Activated CD4-positive, alpha-beta T cell treated with anti-CD3 and anti-CD28 coated beads, Interleukin-2, amount 50 U/mL, for 16 hours (primary cell): Measurements from ENCODE around the gene HECW1.
"Not testable (repeated sequence)": the region's sequence is repeated elsewhere in the genome, so short reads cannot be mapped to it uniquely, and the experiment has no call there.

Experiments used
- DNase-seq: peaks from one replicate; pipeline ENCODE4 v3.0.0-alpha.2; 2020

The HECW1 gene

GRCh38 chr7:43210539-43210938 lies 98.1 kb downstream of the HECW1 start:
- not testable (repeated sequence) for DNase-seq

- no peak for DNase-seq
These were observed 98.8 kb downstream of the HECW1 start for GRCh38 chr7:43211286-43211685.

GRCh38 chr7:43211693-43212092 lies 99.2 kb downstream of the HECW1 start:
- no peak for DNase-seq

GRCh38 chr7:43212921-43213320 lies 100.5 kb downstream of the HECW1 start:
- DNase-seq: no peak

- DNase-seq: no peak
These were observed 102.6 kb downstream of the HECW1 start for GRCh38 chr7:43215061-43215460.

GRCh38 chr7:43217055-43217454 lies 104.6 kb downstream of the HECW1 start:
- no peak for DNase-seq

GRCh38 chr7:43218901-43219300 lies 106.5 kb downstream of the HECW1 start:
- not testable (repeated sequence) for DNase-seq

- no peak for DNase-seq
These were observed 107.8 kb downstream of the HECW1 start for GRCh38 chr7:43220250-43220649.

GRCh38 chr7:43220742-43221141 lies 108.3 kb downstream of the HECW1 start:
- DNase-seq: no peak

GRCh38 chr7:43229801-43230200 lies 117.4 kb downstream of the HECW1 start:
- DNase-seq: no peak

GRCh38 chr7:43232366-43232765 lies 119.9 kb downstream of the HECW1 start:
- DNase-seq: no peak

- DNase-seq: no peak
These were observed 121.6 kb downstream of the HECW1 start for GRCh38 chr7:43234073-43234472.

- no peak for DNase-seq
These were observed 122.5 kb downstream of the HECW1 start for GRCh38 chr7:43234968-43235367.

- no peak for DNase-seq
These were observed 128.1 kb downstream of the HECW1 start for GRCh38 chr7:43240565-43240964.

GRCh38 chr7:43242628-43243255 lies 130.3 kb downstream of the HECW1 start:
- DNase-seq: no peak

GRCh38 chr7:43244232-43244631 lies 131.8 kb downstream of the HECW1 start:
- DNase-seq: no peak

- DNase-seq: no peak
These were observed 132.3 kb downstream of the HECW1 start for GRCh38 chr7:43244784-43245183.

- DNase-seq: no peak
These were observed 135.3 kb downstream of the HECW1 start for GRCh38 chr7:43247757-43248156.

GRCh38 chr7:43248553-43248952 lies 136.1 kb downstream of the HECW1 start:
- DNase-seq: no peak

- DNase-seq: no peak
These were observed 136.7 kb downstream of the HECW1 start for GRCh38 chr7:43248961-43249822.

GRCh38 chr7:43249823-43250145 lies 137.3 kb downstream of the HECW1 start:
- no peak for DNase-seq

GRCh38 chr7:43260980-43261878 lies 148.8 kb downstream of the HECW1 start:
- peak; percentile 73 for DNase-seq

GRCh38 chr7:43265139-43265538 lies 152.7 kb downstream of the HECW1 start:
- no peak for DNase-seq
